Measurements from ENCODE around the gene QSOX2. TPM values are rescaled to one million over a fixed set of nuclear protein-coding genes. Genes with fewer than 3 reads are reported as not detected.

Gene QSOX2
- total RNA-seq, 1 experiment from 2014 or later: 34.6 TPM

- ChIA-PET CTCF (no interaction called here), POLR2A (no interaction called here), RAD21 (ENCODE audit: low non-redundant PET in 1 of 2, low total read pairs in 2 of 2, uncharacterized antibody in 2 of 2, unreplicated experiment in 2 of 2) (no interaction called here)
- no peak for TF ChIP-seq EZH2 (IDR thresholded peaks at IDR 0.05)
- TF ChIP-seq SP1 (IDR thresholded peaks at IDR 0.05; ENCODE audit: low read depth): no peak
- TF ChIP-seq JUND (IDR thresholded peaks at IDR 0.05): no peak
- no peak for TF ChIP-seq CEBPB (IDR thresholded peaks at IDR 0.05; ENCODE audit: low read depth)
- no peak for TF ChIP-seq ATF3 (IDR thresholded peaks at IDR 0.05)
- no peak for TF ChIP-seq RAD21 (IDR thresholded peaks at IDR 0.05; ENCODE audit: low read depth)
- TF ChIP-seq ELF1 (IDR thresholded peaks at IDR 0.05; ENCODE audit: borderline replicate concordance, low read depth): no peak
- TF ChIP-seq SRF (IDR thresholded peaks at IDR 0.05; ENCODE audit: low read depth): no peak
- TF ChIP-seq EGR1 (IDR thresholded peaks at IDR 0.05; ENCODE audit: low read depth): no peak
- TF ChIP-seq ZFX (IDR thresholded peaks at IDR 0.05): no peak
- TF ChIP-seq YY1 (IDR thresholded peaks at IDR 0.05; ENCODE audit: extremely low read depth, insufficient replicate concordance, low read depth, low read length): no peak
- no peak for TF ChIP-seq POLR2AphosphoS5 (IDR thresholded peaks at IDR 0.05; ENCODE audit: low read depth, low read length)
- no peaks in the 10 kb centered on the region for H3K27me3 ChIP-seq (ENCODE audit: insufficient read depth, low read length)
- H3K36me3 ChIP-seq (ENCODE audit: control insufficient read depth in 1 of 2, insufficient read depth in 2 of 2, low read length in 2 of 2): no peaks in the 10 kb centered on the region
- no TSS peak for BruUV-seq (replicated peaks)
- H3K4me1 ChIP-seq (ENCODE audit: control insufficient read depth in 1 of 2, insufficient read depth in 2 of 2, low read length in 2 of 2): peaks cover 10 to 18% of the 10 kb centered on the region in 2 experiments; a peak in 3 of 4 replicates
- ATAC-seq (no peak), DNase-seq (ENCODE audit: low read depth, low spot score) (no peak)
- H3K27ac ChIP-seq (ENCODE audit: low read depth, low read length): no peak overlapping the region
- H3K9ac ChIP-seq (ENCODE audit: low read length): no peak overlapping the region
- no peak overlapping the region for H2AFZ ChIP-seq (ENCODE audit: low read depth, low read length, poor library complexity, severe bottlenecking)
- no peaks in the 10 kb centered on the region for H3K9me3 ChIP-seq (ENCODE audit: control insufficient read depth in 1 of 2, insufficient read depth in 1 of 2, low read depth in 1 of 2, low read length in 2 of 2)
- H3K4me2 ChIP-seq (ENCODE audit: low read length): no peak overlapping the region
- no peaks in the 10 kb centered on the region for H3K79me2 ChIP-seq (ENCODE audit: insufficient read depth, low read length)
- no peaks in the 10 kb centered on the region for H4K20me1 ChIP-seq (ENCODE audit: insufficient read depth)
- intact Hi-C loops (cut with micrococcal nuclease): no loop called here
- H3K4me3 ChIP-seq (replicated peaks in 1 of 2; ENCODE audit: low read depth in 1 of 2, low read length in 2 of 2): no peak overlapping the region
- H3K9me2 ChIP-seq (ENCODE audit: insufficient read depth): no peaks in the 10 kb centered on the region
Observed at GRCh38 chr9:136259836-136260235, 14.2 kb upstream of the QSOX2 start.

GRCh38 chr9:136259517-136259813 is 13.9 kb upstream of the QSOX2 start:
- ATAC-seq (no peak), DNase-seq (ENCODE audit: low read depth, low spot score) (no peak)
- ChIA-PET CTCF (no interaction called here), RAD21 (ENCODE audit: low non-redundant PET in 1 of 2, low total read pairs in 2 of 2, uncharacterized antibody in 2 of 2, unreplicated experiment in 2 of 2) (no interaction called here), POLR2A (no interaction called here)
- Histone ChIP-seq H3K4me1 (ENCODE audit: control insufficient read depth in 1 of 2, insufficient read depth in 2 of 2, low read length in 2 of 2) (peaks cover 10 to 21% of the 10 kb centered on the region in 2 experiments; a peak in 3 of 4 replicates), H3K4me3 (replicated peaks in 1 of 2; ENCODE audit: low read depth in 1 of 2, low read length in 2 of 2) (no peak overlapping the region), H3K27ac (ENCODE audit: low read depth, low read length) (no peak overlapping the region), H3K79me2 (ENCODE audit: insufficient read depth, low read length) (no peaks in the 10 kb centered on the region), H2AFZ (ENCODE audit: low read depth, low read length, poor library complexity, severe bottlenecking) (no peak overlapping the region), H3K27me3 (ENCODE audit: insufficient read depth, low read length) (no peaks in the 10 kb centered on the region), H3K9ac (ENCODE audit: low read length) (no peak overlapping the region), H3K9me2 (ENCODE audit: insufficient read depth) (no peaks in the 10 kb centered on the region), H4K20me1 (ENCODE audit: insufficient read depth) (no peaks in the 10 kb centered on the region), H3K36me3 (ENCODE audit: control insufficient read depth in 1 of 2, insufficient read depth in 2 of 2, low read length in 2 of 2) (no peaks in the 10 kb centered on the region), H3K4me2 (ENCODE audit: low read length) (no peak overlapping the region), H3K9me3 (ENCODE audit: control insufficient read depth in 1 of 2, insufficient read depth in 1 of 2, low read depth in 1 of 2, low read length in 2 of 2) (no peaks in the 10 kb centered on the region)
- intact Hi-C loops (cut with micrococcal nuclease): no loop called here
- no TSS peak for BruUV-seq (replicated peaks)
- TF ChIP-seq POLR2AphosphoS5 (IDR thresholded peaks at IDR 0.05; ENCODE audit: low read depth, low read length) (no peak), ELF1 (IDR thresholded peaks at IDR 0.05; ENCODE audit: borderline replicate concordance, low read depth) (no peak)
